HEK293 (cell line): ENCODE results near the gene NDOR1.

Experiments used
- CTCF ChIA-PET: fragments of 350-600 bp; formaldehyde crosslinking; extraction: SDS; loops from one replicate; lab custom pipeline; 2021; ENCODE audit warnings: antibody characterized with exemption; lab: Yijun Ruan, JAX
- POLR2A ChIA-PET: fragments of 300-600 bp; formaldehyde crosslinking; extraction: SDS; loops from one replicate; lab custom pipeline; 2020; ENCODE audit warnings: antibody characterized with exemption, inconsistent platforms; lab: Yijun Ruan, JAX
- H3K27ac ChIP-seq: fragments of 200-500 bp; sonication (Bioruptor generic); 2 replicates; pipeline ENCODE4 v1.5.1; 2014; ENCODE audit warnings: low read depth, low read length, control low read depth, inconsistent platforms; ENCODE audit errors: extremely low read depth
- H3K36me3 ChIP-seq, 2 experiments: fragments of 200-500 bp in 1 of 2; sonication (Bioruptor generic) in 1 of 2; 1 replicate in 1 of 2; 2 replicates in 1 of 2; pipeline ENCODE4 v1.5.1; 2014 to 2017; ENCODE audit warnings: inconsistent platforms in 2 of 2, low read length in 2 of 2; ENCODE audit not compliant: control insufficient read depth in 2 of 2, insufficient read depth in 1 of 2
- H3K4me1 ChIP-seq: fragments of 200-500 bp; sonication (Bioruptor generic); 2 replicates; pipeline ENCODE4 v1.5.1; 2014; ENCODE audit warnings: mild to moderate bottlenecking, low read length, inconsistent platforms; ENCODE audit not compliant: control insufficient read depth, insufficient read depth
- H3K4me3 ChIP-seq: 2 replicates; pipeline ENCODE4 v1.5.1; 2011; ENCODE audit warnings: low read depth, mild to moderate bottlenecking, control low read depth, low read length, moderate library complexity
- H3K9me3 ChIP-seq: fragments of 200-500 bp; sonication (Bioruptor generic); 2 replicates; pipeline ENCODE4 v1.5.1; 2014; ENCODE audit warnings: low read depth, low read length, inconsistent platforms; ENCODE audit not compliant: control insufficient read depth, insufficient read depth
- GLI2 ChIP-seq: fragments of 450-650 bp; formaldehyde crosslinking; IDR thresholded peaks from 2 replicates; pipeline ENCODE4; 2017; ENCODE audit warnings: missing biosample characterization, missing genetic modification characterization, low read depth, borderline replicate concordance
- GLIS2 ChIP-seq: fragments of 450-650 bp; formaldehyde crosslinking; IDR thresholded peaks from 2 replicates; pipeline ENCODE4 v1.5.1; 2016; ENCODE audit warnings: missing biosample characterization, missing genetic modification characterization
- OVOL3 ChIP-seq: fragments of 450-650 bp; formaldehyde crosslinking; IDR thresholded peaks from 2 replicates; pipeline ENCODE4 v1.5.1; 2016; ENCODE audit warnings: missing biosample characterization, missing genetic modification characterization
- SP7 ChIP-seq: fragments of 450-650 bp; formaldehyde crosslinking; IDR thresholded peaks from 2 replicates; pipeline ENCODE4 v1.5.1; 2016; ENCODE audit warnings: missing biosample characterization, missing genetic modification characterization
- ZBTB17 ChIP-seq: fragments of 450-650 bp; formaldehyde crosslinking; IDR thresholded peaks from 2 replicates; pipeline ENCODE4 v1.5.1; 2016; ENCODE audit warnings: missing biosample characterization, missing genetic modification characterization
- ZIC2 ChIP-seq: fragments of 450-650 bp; formaldehyde crosslinking; IDR thresholded peaks from 2 replicates; pipeline ENCODE4 v1.5.1; 2016; ENCODE audit warnings: missing biosample characterization, missing genetic modification characterization
- ZNF121 ChIP-seq: fragments of 450-650 bp; formaldehyde crosslinking; IDR thresholded peaks from 2 replicates; pipeline ENCODE4 v1.5.1; 2016; ENCODE audit warnings: missing biosample characterization, missing genetic modification characterization
- ZNF146 ChIP-seq: fragments of 450-650 bp; formaldehyde crosslinking; IDR thresholded peaks from 2 replicates; pipeline ENCODE4 v1.5.1; 2016; ENCODE audit warnings: missing biosample characterization, missing genetic modification characterization
- ZNF24 ChIP-seq: fragments of 450-650 bp; formaldehyde crosslinking; IDR thresholded peaks from 2 replicates; pipeline ENCODE4 v1.5.1; 2016; ENCODE audit warnings: missing biosample characterization, missing genetic modification characterization
- ZNF335 ChIP-seq: fragments of 450-650 bp; formaldehyde crosslinking; conservative IDR thresholded peaks from 2 replicates; pipeline ENCODE4 v1.5.1; 2016; ENCODE audit warnings: missing biosample characterization, missing genetic modification characterization
- ZNF341 ChIP-seq: fragments of 450-650 bp; formaldehyde crosslinking; IDR thresholded peaks from 2 replicates; pipeline ENCODE4; 2016; ENCODE audit warnings: low read depth, missing biosample characterization, missing genetic modification characterization
- ZNF433 ChIP-seq: fragments of 450-650 bp; formaldehyde crosslinking; IDR thresholded peaks from 2 replicates; pipeline ENCODE4 v1.5.1; 2016; ENCODE audit warnings: missing biosample characterization, missing genetic modification characterization, low read depth
- ZNF558 ChIP-seq: fragments of 450-650 bp; formaldehyde crosslinking; IDR thresholded peaks from 2 replicates; pipeline ENCODE4 v1.5.1; 2016; ENCODE audit warnings: missing biosample characterization, missing genetic modification characterization
- ZNF561 ChIP-seq: fragments of 450-650 bp; IDR thresholded peaks from 2 replicates; pipeline ENCODE4 v1.5.1; 2018; ENCODE audit warnings: missing biosample characterization, missing genetic modification characterization, borderline replicate concordance
- ZNF571 ChIP-seq: fragments of 450-650 bp; formaldehyde crosslinking; IDR thresholded peaks from 2 replicates; pipeline ENCODE4 v1.5.0; 2017; ENCODE audit warnings: missing biosample characterization, missing genetic modification characterization
- ZNF600 ChIP-seq: fragments of 450-650 bp; formaldehyde crosslinking; IDR thresholded peaks from 2 replicates; pipeline ENCODE4 v1.5.1; 2016; ENCODE audit warnings: missing biosample characterization, missing genetic modification characterization
- ZNF76 ChIP-seq: fragments of 450-650 bp; formaldehyde crosslinking; IDR thresholded peaks from 2 replicates; pipeline ENCODE4; 2016; ENCODE audit warnings: low read depth, missing biosample characterization, missing genetic modification characterization, borderline replicate concordance
- ZSCAN16 ChIP-seq: fragments of 450-650 bp; formaldehyde crosslinking; IDR thresholded peaks from 2 replicates; pipeline ENCODE4 v1.5.1; 2016; ENCODE audit warnings: missing biosample characterization, missing genetic modification characterization
- ZSCAN30 ChIP-seq: fragments of 450-650 bp; IDR thresholded peaks from 2 replicates; pipeline ENCODE4 v1.5.1; 2018; ENCODE audit warnings: missing biosample characterization, mild to moderate bottlenecking, missing genetic modification characterization, moderate library complexity
- TF ChIP-seq, protein P1 (sequence below): fragments of 450-650 bp; formaldehyde crosslinking; IDR thresholded peaks from 2 replicates; pipeline ENCODE4 v1.5.1; 2016; ENCODE audit warnings: missing biosample characterization, missing genetic modification characterization
- TF ChIP-seq, protein P2 (sequence below): fragments of 450-650 bp; formaldehyde crosslinking; IDR thresholded peaks from 2 replicates; pipeline ENCODE4 v1.5.1; 2016; ENCODE audit warnings: missing biosample characterization, missing genetic modification characterization
- TF ChIP-seq, protein P3 (sequence below): fragments of 450-650 bp; formaldehyde crosslinking; optimal IDR thresholded peaks from 2 replicates; pipeline ENCODE3; 2016; ENCODE audit warnings: missing biosample characterization, mild to moderate bottlenecking, missing genetic modification characterization
- TF ChIP-seq, protein P4 (sequence below): fragments of 450-650 bp; formaldehyde crosslinking; IDR thresholded peaks from 2 replicates; pipeline ENCODE4 v1.5.1; 2016; ENCODE audit warnings: missing biosample characterization, missing genetic modification characterization, borderline replicate concordance
- TF ChIP-seq, protein P5 (sequence below): fragments of 450-650 bp; formaldehyde crosslinking; IDR thresholded peaks from 2 replicates; pipeline ENCODE4 v1.5.1; 2016; ENCODE audit warnings: missing biosample characterization, missing genetic modification characterization

NDOR1 gene

DNA sequence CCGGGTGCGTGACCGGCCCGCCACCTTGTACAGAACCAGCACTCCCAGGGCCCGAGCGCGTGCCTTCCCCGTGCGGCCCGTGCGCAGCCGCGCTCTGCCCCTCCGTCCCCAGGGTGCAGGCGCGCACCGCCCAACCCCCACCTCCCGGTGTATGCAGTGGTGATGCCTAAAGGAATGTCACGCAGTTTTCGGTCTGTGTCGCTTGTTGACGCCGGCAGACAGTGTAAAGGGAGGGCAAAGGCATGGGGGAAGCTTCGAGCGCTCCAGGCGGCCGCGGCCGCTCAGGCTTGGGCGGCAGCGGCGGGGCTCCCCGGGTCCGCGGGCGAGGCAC lies 37.0 kb upstream of the NDOR1 start (continued):
- TF ChIP-seq, protein P1, sequence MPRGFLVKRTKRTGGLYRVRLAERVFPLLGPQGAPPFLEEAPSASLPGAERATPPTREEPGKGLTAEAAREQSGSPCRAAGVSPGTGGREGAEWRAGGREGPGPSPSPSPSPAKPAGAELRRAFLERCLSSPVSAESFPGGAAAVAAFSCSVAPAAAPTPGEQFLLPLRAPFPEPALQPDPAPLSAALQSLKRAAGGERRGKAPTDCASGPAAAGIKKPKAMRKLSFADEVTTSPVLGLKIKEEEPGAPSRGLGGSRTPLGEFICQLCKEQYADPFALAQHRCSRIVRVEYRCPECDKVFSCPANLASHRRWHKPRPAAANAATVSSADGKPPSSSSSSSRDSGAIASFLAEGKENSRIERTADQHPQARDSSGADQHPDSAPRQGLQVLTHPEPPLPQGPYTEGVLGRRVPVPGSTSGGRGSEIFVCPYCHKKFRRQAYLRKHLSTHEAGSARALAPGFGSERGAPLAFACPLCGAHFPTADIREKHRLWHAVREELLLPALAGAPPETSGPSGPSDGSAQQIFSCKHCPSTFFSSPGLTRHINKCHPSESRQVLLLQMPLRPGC, result peak; percentile 32; the same call in 1 of the 2 replicates
- TF ChIP-seq ZSCAN16 (tag by site-specific recombination), result no peak
- TF ChIP-seq ZNF24 (tag by site-specific recombination), result no peak
- TF ChIP-seq, protein P2, sequence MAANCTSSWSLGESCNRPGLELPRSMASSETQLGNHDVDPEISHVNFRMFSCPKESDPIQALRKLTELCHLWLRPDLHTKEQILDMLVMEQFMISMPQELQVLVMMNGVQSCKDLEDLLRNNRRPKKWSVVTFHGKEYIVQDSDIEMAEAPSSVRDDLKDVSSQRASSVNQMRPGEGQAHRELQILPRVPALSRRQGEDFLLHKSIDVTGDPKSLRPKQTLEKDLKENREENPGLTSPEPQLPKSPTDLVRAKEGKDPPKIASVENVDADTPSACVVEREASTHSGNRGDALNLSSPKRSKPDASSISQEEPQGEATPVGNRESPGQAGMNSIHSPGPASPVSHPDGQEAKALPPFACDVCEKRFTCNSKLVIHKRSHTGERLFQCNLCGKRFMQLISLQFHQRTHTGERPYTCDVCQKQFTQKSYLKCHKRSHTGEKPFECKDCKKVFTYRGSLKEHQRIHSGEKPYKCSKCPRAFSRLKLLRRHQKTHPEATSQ, result no peak
- no peak for TF ChIP-seq ZNF121 (tag by site-specific recombination)
- TF ChIP-seq ZNF146 (tag by site-specific recombination), result no peak
- no peak for TF ChIP-seq GLI2 (tag by site-specific recombination)
- TF ChIP-seq OVOL3 (tag by site-specific recombination), result no peak
- TF ChIP-seq ZNF571, result no peak
- peak; percentile 85 for TF ChIP-seq ZNF335 (tag by site-specific recombination)
- no peak for TF ChIP-seq ZNF341

DNA sequence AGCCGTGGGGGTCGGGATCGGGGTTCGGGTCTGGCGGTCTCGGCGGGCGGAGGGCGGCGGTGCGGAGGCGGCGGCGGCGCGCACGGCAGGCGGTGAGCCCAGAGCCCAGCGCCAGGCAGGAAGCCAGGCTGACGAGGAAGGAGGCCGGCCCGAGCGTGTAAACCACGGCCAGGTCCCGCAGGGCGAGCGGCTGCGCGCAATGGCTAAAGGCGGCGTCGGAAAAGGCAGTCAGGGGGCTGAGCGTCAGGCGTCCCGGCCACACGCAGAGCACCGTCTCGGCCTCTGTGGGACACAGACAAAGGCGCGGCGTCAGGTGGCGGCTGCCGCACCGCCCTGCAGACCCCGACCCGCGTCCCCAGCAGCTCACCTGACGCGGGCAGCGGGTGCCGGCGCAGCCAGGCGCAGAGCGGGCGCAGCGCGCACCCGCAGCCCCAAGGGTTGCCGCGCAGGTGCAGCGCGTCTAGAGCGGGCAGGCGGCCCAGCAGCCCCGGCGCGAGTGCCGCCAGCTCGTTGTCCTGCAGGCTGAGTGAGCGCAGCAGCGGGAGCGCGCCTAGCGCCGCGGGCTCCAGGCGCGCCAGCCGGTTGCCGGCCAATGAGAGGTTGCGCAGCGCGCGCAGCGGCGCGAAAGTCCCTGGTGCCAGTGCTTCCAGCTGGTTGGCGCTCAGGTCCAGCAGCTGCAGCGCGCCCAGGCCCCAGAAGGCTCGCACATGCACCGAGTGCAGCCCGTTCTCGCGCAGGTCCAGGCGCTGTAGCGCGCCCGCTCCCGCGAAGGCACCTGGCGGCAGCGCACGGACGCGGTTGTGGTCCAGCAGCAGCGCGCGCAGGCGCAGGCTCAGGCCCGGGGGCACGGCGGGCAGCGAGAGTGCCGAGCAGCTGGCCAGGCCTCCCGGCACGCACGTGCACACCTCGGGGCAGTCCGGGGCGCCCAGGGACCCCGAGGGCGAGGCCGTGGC lies 36.3 kb upstream of the NDOR1 start:
- Histone ChIP-seq H3K36me3 (peaks cover 0 to 3% of the 10 kb centered on the region in 2 experiments; a peak in 1 of 3 replicates), H3K9me3 (no peaks in the 10 kb centered on the region), H3K4me1 (no peaks in the 10 kb centered on the region; the same call in 1 of the 2 replicates), H3K27ac (no peak overlapping the region; the same call in 1 of the 2 replicates), H3K4me3 (peak overlapping the region; percentile 40)
- ChIA-PET CTCF (interaction anchor here (0.6 to 1.8 kb wide), 5 partner anchors 21 to 99 kb away, joined by 3 to 6 read pairs (median 4); partner anchors contain the start of gene RNF224), POLR2A (interaction anchor here (1.1 to 7.4 kb wide), 8 partner anchors 10 to 72 kb away, joined by 3 to 53 read pairs (median 10); partner anchors contain the start of genes ANAPC2, SSNA1 and TUBB4B)
- TF ChIP-seq, protein P3, sequence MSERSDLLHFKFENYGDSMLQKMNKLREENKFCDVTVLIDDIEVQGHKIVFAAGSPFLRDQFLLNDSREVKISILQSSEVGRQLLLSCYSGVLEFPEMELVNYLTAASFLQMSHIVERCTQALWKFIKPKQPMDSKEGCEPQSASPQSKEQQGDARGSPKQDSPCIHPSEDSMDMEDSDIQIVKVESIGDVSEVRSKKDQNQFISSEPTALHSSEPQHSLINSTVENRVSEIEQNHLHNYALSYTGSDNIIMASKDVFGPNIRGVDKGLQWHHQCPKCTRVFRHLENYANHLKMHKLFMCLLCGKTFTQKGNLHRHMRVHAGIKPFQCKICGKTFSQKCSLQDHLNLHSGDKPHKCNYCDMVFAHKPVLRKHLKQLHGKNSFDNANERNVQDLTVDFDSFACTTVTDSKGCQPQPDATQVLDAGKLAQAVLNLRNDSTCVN (tag by site-specific recombination), result peak; percentile 93
- no peak for TF ChIP-seq ZNF433 (tag by site-specific recombination)
- peak; percentile 67 for TF ChIP-seq ZNF76 (tag by site-specific recombination)
- peak; percentile 86 for TF ChIP-seq ZNF600 (tag by site-specific recombination)
- TF ChIP-seq, protein P4, sequence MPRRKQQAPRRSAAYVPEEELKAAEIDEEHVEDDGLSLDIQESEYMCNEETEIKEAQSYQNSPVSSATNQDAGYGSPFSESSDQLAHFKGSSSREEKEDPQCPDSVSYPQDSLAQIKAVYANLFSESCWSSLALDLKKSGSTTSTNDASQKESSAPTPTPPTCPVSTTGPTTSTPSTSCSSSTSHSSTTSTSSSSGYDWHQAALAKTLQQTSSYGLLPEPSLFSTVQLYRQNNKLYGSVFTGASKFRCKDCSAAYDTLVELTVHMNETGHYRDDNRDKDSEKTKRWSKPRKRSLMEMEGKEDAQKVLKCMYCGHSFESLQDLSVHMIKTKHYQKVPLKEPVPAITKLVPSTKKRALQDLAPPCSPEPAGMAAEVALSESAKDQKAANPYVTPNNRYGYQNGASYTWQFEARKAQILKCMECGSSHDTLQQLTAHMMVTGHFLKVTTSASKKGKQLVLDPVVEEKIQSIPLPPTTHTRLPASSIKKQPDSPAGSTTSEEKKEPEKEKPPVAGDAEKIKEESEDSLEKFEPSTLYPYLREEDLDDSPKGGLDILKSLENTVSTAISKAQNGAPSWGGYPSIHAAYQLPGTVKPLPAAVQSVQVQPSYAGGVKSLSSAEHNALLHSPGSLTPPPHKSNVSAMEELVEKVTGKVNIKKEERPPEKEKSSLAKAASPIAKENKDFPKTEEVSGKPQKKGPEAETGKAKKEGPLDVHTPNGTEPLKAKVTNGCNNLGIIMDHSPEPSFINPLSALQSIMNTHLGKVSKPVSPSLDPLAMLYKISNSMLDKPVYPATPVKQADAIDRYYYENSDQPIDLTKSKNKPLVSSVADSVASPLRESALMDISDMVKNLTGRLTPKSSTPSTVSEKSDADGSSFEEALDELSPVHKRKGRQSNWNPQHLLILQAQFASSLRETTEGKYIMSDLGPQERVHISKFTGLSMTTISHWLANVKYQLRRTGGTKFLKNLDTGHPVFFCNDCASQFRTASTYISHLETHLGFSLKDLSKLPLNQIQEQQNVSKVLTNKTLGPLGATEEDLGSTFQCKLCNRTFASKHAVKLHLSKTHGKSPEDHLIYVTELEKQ (tag by site-specific recombination), result no peak
- no peak for TF ChIP-seq ZNF558 (tag by site-specific recombination)
- TF ChIP-seq GLIS2 (tag by site-specific recombination), result peak; percentile 34; the same call in 1 of the 2 replicates
- 0 out of 2 replicates have a peak, but pooled peaks have one; percentile 69 for TF ChIP-seq ZSCAN30
- TF ChIP-seq SP7 (tag by site-specific recombination), result 0 out of 2 replicates have a peak, but pooled peaks have one; percentile 47
- peak; percentile 87 for TF ChIP-seq ZIC2 (tag by site-specific recombination)
- peak; percentile 61; the same call in 1 of the 2 replicates for TF ChIP-seq ZBTB17 (tag by site-specific recombination)
- TF ChIP-seq, protein P5, sequence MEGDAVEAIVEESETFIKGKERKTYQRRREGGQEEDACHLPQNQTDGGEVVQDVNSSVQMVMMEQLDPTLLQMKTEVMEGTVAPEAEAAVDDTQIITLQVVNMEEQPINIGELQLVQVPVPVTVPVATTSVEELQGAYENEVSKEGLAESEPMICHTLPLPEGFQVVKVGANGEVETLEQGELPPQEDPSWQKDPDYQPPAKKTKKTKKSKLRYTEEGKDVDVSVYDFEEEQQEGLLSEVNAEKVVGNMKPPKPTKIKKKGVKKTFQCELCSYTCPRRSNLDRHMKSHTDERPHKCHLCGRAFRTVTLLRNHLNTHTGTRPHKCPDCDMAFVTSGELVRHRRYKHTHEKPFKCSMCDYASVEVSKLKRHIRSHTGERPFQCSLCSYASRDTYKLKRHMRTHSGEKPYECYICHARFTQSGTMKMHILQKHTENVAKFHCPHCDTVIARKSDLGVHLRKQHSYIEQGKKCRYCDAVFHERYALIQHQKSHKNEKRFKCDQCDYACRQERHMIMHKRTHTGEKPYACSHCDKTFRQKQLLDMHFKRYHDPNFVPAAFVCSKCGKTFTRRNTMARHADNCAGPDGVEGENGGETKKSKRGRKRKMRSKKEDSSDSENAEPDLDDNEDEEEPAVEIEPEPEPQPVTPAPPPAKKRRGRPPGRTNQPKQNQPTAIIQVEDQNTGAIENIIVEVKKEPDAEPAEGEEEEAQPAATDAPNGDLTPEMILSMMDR (tag by site-specific recombination), result peak; percentile 64
- peak; percentile 60 for TF ChIP-seq ZNF335 (tag by site-specific recombination)
- TF ChIP-seq ZNF561 (tag by site-specific recombination), result peak; percentile 76; the same call in 1 of the 2 replicates
